RKO (cell line): ENCODE measurements around the gene ANK3.
"Not testable (repeated sequence)": the region's sequence is repeated elsewhere in the genome, so short reads cannot be mapped to it uniquely, and the experiment has no call there.

Source experiments
- DNase-seq: peaks from one replicate; pipeline ENCODE4 v3.0.0-alpha.2; 2016; ENCODE audit warnings: low spot score

The ANK3 gene

DNA sequence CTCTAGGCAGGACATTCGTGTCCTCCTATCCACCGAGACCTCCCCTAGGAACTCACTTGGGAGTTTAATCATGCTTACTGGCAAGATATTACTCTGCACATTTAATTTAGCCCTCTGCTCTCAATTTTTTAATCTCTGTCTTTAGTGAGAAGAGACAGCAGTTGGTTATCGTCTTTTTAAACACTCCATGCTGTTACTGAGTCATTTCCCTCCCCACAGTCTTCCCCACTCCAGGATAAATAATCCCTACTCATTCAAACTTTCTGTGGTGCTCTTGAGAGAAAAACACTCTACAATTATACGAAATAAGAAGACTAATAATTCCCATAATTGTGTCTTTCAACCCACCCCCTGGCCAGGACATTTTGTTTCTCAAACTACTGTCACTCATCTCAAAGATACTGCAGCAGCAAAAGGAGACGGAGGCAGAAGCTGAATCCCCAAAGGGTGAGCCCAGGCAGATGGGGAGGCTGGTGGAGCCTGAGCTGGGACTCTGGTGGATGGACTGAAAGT lies 84.2 kb downstream of the ANK3 start:
- DNase-seq, result no peak

DNA sequence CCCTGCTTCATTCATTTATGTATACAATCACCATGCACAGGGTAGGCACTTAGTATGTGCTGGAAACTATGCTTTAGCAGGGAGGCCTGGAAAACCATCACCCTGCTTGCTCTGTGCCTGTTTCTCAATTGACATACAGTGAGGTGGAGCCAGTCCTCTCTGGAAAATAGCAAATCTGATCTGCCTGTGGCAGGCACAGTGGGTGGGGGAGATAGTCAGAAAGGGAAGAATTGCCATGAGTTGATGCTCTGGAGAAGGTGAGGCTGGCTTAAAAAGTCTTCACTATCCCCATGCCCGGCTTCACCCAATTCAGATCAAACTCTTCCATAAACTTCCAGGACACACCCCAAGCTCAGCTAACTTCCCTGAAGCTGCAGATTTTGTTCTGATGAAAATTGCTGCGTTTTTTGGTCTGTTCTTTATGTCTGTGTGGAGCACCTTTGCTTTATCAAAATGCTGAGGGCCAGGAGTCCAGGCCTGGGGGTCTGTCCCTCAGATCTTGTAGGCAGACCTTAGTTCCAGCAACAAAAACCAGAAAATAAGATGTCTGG lies 84.8 kb downstream of the ANK3 start:
- no peak for DNase-seq

DNA sequence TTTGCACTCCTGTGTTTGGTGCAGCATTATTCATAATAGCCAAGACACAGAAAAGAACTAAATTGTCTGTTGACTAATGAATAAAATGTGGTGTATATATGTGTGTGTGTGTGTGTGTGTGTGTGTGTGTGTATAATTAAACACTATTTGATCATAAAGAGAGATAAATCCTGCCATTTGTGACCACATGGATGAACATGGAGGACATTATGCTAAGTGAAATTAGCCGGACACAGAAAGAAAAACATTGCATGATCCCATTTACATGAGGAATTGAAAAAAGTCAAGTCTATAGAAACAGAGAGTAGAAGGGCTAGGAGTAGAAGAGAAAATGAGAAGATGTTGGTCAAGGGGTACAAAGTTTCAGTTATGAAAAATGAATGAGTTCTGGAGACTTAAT lies 85.9 kb downstream of the ANK3 start:
- DNase-seq, result no peak

DNA sequence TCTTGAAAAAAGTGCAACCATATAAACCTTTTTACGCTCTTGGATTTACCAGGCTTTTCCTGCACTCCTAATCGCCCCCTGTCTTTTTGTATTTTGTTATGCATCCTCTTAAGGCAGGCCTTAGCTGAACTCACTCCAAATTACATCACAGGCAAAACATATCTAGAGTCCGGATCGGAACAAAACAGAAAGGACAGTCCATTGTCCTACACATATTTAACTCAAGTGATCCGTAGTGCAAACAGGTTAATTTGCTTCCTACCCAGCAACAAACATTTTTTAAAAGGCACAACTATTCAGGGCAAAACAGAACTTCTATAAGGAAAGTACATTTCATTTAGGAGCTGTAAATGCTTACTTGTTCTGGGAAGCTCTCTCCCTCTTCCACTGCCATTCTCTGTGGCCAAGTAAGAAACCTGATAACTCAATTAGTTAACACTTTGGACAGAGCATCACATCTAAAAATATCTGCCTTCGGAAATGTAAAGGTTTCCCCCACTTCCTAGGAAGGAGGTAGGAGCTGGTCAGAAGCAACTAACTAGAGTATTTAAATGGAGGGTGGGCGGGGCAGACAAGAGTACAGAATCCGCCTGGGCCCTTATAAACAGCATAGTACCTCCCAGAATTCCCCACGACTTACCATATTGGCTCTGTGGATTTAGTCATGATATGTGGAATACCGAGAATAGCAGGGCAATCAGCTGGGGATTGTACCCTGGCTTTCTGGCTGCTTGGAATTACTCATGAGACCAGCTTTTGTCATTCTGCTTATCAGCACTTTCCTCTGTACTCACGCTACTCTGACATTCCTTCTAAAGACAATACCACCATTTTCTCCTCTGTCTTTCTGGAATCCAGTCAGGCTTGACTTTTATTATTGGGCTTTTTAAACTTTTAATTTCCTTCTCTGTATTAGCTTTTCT lies 89.5 kb downstream of the ANK3 start:
- no peak for DNase-seq

DNA sequence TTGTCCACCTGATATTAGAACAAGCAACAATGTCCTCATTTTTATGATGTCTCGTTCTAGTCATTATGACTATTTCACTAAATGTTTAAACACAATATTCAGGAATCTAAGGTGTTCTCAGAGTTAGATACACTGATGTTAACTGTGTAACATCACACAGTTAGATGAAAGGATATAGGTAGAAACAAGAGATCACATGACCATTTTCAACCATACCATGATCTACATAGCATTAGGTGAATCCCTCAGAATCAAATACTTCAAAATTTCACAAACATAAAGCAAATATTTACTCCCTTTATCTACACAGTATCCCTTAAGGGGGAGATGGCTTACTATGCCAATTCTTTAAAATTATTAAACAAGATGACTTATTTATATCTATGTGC lies 90.3 kb downstream of the ANK3 start:
- no peak for DNase-seq

DNA sequence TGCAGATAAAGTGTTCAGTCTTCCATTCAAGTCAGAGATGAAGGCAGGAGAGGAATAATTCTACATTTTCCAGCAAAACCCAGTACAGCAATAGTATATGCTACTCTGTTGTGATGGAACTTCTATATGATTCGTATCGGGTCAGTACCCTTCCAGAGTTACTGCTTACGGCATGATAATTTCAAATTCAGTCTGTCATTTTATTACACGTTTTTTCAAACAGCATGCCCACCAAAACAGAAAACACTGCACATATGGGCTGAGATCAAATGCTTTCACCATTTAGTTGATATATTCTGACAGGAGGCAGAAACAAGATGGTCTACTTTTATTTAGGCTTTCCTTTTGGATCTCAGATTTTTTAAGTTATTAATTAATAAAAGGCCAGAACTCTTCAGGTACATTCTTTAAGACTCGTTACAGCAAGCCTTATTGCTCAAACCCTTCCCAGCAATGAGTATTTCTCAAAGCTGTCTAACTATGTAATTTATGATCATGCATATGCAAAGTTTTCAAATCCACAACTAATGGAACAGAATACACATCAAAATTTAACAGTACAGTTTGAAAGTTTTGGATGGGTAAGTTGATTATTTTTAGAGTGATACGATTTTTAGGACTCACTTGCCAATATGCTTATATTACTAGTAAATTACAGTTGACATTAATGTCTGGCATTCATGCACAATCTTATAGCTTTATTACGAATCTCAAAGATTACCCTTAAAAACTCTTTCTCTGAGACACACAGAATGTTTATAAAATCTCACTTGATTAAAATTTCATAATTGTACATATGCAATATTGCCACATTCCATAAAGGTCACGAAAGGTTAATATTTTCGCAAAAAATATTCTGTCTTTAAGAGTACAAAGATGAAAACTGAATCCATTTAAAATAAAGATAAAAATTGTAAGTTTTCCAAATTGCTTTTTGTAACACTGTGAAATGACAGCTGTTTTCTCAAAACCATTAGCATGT lies 91.0 kb downstream of the ANK3 start:
- no peak for DNase-seq

DNA sequence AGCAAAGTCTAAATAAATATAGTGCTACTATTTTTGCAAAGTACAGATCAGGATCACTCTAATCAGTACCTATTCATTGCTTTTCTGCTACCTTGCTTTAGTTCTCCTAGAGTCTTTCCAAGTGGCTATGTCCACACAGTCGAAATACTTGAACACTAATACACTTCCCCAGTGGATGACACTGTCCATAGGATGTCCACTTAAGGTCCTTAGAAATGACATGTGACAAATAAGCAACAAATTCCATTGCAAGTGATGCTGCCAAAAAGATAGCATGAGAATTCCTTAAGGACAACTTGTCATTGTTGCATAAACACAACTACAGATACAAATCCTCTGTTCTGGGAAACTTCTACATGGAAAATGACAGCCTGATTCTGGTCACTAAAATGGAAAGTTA lies 93.6 kb downstream of the ANK3 start:
- DNase-seq, result no peak

DNA sequence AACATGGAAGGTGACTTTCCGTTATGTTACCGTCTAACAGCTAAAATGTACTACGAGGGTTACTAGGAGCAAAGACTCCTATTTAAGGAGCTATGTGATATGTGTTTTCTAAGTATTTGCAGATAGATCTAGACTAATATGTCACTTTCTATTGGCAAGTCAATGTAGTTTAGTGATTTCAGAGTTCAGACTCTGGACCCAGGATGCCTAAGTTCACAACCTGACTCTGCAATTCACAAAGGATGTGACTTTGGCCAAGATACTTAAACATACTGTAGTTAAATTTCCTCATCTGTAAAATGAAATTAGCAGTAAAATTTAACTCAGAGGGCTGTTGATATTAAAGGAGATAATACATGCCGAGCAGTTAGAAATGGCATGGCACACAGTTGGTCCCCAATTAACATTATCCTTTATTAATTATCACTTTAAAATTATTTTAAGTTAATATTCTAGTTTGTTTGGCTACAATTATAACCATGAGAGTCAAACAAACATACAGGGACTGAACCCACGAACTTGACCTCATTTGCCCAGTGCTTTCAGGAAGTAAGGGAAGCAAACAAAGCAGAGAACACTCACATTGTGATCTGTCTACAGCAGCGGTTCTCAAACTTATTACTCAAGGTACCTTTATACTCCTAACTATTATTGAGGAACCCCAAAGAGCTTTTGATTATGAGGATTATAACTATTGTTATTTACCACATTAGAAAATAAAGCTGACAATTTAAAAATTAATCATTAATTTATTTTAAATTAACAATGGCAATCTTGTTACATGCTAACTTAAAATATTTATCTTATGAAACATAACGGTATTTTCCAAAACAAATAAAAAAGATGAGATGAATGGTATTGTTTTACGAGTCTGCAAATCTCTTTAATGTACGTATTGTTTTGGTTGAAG lies 94.4 kb downstream of the ANK3 start:
- DNase-seq, result no peak

DNA sequence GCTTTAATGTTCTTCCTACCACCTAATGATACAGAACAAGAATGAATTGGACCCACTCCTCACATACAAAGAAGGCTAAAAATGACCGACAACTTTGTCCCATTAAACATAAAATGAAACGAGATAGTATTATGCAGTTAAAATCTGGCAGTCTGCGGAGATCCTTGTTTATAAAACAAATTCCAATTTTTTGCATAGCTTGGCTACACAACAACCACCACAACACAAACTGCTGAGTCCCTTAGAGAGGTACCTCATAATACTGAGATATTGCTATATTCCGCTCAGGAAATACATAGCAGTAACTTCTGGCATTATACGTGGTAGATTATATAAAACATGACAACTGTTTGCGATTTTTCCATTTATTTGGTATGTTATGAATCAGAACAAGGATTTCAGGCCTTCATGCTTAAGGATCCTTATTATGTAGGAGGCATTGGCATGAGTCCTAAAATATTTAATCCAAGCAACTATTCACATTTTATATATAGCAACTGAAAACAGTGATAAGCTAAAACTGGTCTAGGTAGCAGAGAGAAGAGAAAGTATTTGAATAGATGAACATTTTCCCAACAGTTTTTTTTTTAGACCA lies 96.0 kb downstream of the ANK3 start:
- no peak for DNase-seq

DNA sequence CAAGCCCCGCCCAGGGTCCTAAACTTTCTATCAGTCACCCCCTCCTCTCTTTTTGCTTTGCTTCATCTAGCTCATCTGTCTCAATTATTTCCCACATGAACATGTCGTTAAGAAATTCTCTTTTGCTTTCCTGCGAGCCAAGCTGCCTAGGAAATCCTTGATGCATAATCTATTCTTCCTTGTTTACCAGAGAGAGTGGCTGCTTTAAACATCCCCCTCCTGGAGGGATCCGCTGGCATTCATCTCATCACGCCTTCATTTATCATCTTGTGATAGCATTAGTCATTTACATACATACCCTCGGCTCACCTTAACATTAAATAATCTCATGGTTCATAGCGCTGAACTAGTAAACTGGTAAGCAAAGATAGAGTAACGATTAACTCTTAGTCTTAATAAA lies 96.7 kb downstream of the ANK3 start:
- no peak for DNase-seq

DNA sequence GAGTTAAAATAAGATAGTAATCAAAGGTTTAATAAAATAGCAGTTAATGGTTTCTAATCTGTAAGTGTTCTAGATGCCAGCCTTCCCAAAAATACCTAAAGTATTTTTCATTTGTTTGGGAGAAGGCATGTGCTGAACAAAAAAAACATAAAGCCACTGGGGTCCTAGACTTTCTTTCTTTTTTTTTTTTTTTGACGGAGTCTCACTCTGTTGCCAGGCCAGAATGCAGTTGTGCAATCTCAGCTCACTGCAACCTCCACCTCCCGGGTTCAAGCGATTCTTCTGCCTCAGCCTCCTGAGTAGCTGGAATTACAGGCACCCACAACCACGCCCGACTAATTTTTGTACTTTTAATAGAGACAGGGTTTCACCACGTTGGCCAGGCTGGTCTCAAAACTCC lies 97.1 kb downstream of the ANK3 start:
- DNase-seq, result not testable (repeated sequence)

DNA sequence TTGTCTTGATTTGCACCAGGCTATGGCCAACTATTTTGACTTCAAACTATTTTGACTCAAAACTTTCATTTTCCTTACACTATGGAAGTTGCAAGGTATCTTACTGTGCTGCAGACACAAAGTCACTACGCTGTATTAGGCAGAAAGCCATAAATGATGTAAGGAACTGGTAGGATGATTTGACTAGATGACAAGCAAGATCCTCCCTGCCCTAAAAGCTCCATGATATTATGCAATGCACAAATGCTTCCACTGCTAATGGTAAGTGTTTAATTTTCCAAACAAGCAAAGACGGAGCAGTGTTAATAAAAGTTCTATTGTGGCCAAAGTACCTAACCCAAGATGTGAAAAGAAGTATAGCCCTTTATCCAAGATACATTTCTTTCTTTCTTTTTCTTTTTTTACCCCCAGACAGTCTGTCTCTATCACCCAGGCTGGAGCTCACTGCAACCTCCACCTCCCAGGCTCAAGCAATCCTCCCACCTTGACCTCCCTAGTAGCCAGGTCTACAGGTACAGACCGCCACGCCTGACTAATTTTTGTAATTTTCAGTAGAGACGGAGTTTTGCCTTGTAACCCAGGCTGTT lies 98.2 kb downstream of the ANK3 start:
- DNase-seq, result no peak

DNA sequence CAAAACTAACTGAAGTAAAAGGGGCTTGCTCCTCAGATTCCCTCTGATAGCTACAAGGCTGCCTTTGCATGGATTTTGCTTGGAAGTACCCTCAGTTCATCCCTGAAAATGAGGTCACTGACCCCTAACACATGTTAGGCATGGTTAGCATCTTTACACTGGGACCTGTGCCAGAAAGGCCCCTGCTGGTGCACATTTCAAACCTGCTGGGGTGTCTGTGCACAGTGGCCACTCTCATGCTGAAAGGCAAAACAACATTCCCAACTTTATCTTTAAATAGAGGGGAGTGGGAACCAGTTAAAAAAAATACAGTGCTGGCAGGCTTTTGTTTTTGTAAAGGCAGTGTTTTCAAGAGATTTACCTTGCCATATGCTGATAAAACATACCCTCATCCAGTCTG lies 99.1 kb downstream of the ANK3 start:
- no peak for DNase-seq

DNA sequence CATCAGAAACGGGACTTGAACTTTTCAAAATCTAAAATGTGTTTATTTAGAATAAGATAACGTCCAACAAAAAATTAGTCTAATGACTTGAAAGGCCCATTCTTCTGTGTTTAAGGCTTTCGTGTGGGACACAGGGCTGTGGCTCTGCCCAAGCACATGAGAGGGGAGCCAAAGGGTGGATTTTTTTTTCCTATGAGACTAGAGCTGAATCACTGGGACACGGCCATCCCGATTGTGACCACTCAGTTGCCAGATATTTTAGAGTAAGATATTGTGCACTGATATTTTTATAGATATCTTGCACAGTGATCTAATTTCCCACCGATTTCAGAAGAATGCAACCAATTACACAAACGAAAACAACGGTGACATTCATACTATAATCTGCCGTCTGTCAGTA lies 99.9 kb downstream of the ANK3 start:
- DNase-seq, result no peak

DNA sequence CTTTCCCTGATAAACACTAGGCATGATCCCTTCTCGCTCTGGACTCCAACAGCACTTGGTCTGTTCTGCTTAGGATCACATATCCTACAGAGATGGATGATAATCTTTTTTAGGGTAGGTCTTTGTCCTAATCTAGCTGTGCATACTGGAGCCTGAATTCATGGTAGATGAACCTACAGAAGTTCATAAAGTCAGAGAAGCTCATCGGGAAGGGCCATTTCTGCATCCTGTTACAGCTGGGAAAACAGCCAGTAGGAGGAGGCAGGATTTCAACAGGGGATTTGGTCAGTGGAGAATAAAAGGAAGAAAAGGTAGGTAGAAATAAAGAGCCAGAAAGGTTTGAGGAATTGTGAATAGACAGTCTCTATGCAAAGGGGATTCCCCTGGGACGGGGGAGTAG lies 101.4 kb downstream of the ANK3 start:
- DNase-seq, result no peak

DNA sequence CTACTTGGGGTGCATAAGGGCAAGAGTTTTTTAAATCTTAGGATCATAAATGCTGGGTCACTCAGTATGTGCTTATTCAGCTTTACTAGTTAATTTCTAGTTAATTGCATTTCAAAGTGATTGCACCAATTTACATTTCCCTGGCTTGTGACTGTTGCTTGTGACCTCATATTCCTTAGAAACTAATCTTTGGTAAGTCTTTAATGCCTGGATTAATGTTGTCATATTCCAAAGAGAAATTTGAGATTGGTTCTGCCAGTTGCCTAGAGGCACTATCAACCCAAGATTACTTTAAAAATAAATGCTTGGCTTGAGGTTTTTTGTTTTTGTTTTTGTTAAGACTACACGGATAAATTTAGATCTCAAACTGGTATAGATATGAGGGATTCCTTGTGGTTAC lies 103.1 kb downstream of the ANK3 start:
- DNase-seq, result no peak

DNA sequence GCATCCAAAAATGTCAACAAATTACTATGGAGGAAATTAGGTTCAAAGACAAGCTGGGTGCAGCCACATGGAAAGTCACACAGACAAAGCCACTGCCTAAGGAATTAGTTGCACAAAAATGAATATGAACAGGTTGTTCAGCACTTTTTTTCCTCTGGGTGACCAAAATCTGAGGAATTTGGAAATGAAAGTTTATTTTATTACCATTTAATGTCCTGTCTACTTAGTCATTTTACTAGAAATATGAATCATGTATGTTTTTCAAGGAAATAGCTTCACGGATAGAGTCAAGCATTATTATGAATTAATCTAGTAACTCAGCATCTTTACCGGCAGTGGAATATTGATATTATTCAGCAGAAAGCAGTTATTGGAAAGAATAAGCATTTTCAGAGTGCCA lies 106.3 kb downstream of the ANK3 start:
- DNase-seq, result no peak

DNA sequence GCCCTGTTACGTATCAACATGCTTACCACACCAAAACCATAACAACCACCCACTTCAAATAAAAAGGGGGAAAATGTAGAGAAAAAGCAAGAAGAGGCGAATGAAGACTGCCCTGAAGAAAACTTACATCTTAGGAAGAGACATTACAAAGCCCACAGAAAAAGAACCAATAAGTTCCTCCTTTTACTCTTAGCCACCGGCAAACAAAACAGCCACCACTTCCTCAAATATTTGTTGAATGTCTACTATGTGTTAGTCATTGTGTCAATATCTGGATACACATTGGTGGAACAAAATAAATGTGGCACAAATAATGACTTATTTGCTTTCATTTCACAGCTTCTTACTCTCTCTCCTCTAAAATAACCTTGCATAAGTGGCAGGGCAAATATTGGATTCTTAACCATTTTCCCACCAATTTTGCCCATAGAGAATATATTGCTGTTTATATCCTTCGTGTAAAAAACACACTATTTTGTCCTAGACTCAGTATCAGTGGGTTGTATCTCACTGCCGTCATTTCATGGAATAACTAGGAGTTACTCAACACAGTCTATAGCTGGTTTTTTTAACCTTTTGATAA lies 106.8 kb downstream of the ANK3 start:
- no peak for DNase-seq

DNA sequence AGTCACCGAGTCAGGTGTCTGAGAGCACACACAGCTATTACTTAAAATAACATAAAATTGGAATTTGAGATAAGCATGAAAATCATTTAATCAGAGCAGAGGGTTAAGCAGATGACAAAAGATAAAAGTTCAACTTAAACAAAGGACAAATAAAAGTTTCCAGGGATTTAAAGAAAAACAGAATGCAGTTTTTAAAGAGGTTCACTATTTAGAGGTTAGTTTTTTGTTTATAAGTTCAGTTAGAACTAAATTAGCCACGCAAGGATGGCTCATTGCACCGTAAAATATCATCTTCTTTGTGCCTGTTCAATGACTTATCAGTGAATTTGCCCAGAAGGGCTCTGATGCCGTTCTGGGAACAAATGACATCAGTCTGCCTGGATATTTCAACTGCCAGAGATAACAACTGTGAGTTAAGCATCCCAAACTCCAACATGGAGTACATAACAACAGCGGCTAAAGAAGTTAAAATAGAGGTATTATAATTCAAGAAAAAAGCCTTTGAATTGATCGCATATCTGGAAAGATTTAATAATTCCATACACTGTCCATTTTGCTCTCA lies 107.8 kb downstream of the ANK3 start:
- DNase-seq, result no peak

DNA sequence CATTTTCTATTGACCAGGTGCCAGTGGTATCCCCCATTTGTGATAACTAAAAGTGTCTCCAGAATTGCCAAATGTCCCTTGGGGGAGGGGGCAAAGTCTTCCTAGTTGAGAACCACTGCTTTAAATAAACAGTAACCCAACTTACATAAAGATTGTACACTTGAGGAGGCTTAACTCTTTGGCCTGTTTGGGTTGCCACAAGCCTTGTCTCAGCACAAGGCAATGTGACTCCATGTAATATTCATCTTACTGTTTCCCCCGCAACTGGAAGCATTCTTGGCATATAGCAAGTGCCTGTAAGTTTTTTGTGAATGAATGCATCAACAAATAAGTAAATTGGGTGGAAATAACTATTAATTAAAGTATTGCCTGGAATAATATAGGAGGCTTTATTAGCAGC lies 108.3 kb downstream of the ANK3 start:
- no peak for DNase-seq
